Natural killer cell treated with Interleukin-12 subunit alpha and Interleukin-12 subunit beta and Interleukin-15 and Interleukin-18, amount 100 ng/mL, for 72 hours (primary cell): Measurements from ENCODE around the gene WRAP73. TPM values are rescaled to one million over a fixed set of nuclear protein-coding genes. Genes with fewer than 3 reads are reported as not detected.

Experiments
- ATAC-seq, 2 donors: fragments of 150-1000 bp; cut with Tn5 transposase in 1 of 2; sonication (Bioruptor Pico), chemical (Tn5 transposase) in 1 of 2; 2 replicates each; pipeline ENCODE4 v1.10.0; 2021
- DNase-seq: peaks from one replicate; pipeline ENCODE4 v3.0.0; 2022; ENCODE audit warnings: low spot score
- H3K27ac Mint-ChIP-seq, 2 donors: 1 replicate in 1 of 2; 2 replicates in 1 of 2; pipeline ENCODE4 v1.8.0; 2022; ENCODE audit warnings: mixed read lengths in 2 of 2, mild to moderate bottlenecking in 1 of 2, moderate library complexity in 1 of 2
- H3K27me3 Mint-ChIP-seq, 2 donors: 1 replicate in 1 of 2; 2 replicates in 1 of 2; pipeline ENCODE4 v1.8.0; 2022; ENCODE audit warnings: mixed read lengths in 2 of 2
- H3K36me3 Mint-ChIP-seq: one replicate; pipeline ENCODE4 v1.8.0; 2022; ENCODE audit warnings: mixed read lengths
- H3K4me1 Mint-ChIP-seq, 2 donors: 1 replicate in 1 of 2; 2 replicates in 1 of 2; pipeline ENCODE4 v1.8.0; 2022; ENCODE audit warnings: low read depth in 2 of 2, mixed read lengths in 2 of 2, mild to moderate bottlenecking in 1 of 2
- H3K4me3 Mint-ChIP-seq: one replicate; pipeline ENCODE4 v1.8.0; 2022; ENCODE audit warnings: mixed read lengths
- H3K9me3 Mint-ChIP-seq: 2 replicates; pipeline ENCODE4 v1.8.0; 2022; ENCODE audit warnings: mixed read lengths
- total RNA-seq, 2 donors: library from RNA; stranded (reverse); gene quantifications; one replicate each; pipeline ENCODE4 v1.2.3, GENCODE V29; 2022

WRAP73 gene
- total RNA-seq, result 10 to 100 TPM; 27.6 to 51.3 TPM

- peak within 1 kb of the TSS; percentile 77 for H3K4me3 Mint-ChIP-seq
- no peak within 1 kb of the TSS for H3K27ac Mint-ChIP-seq
- no peaks in the 10 kb centered on the region for H3K36me3 Mint-ChIP-seq
- H3K4me1 Mint-ChIP-seq, result peaks cover 12% of the 10 kb centered on the region in 2 donors
- no peaks in the 10 kb centered on the region for H3K9me3 Mint-ChIP-seq
- H3K27me3 Mint-ChIP-seq, result peaks cover 14 to 15% of the 10 kb centered on the region in 2 donors
- DNase-seq (peak; percentile 92), ATAC-seq (peak; percentile 95 to 98)
These were observed at the start of gene WRAP73 for GRCh38 chr1:3649342-3650247. TSS of gene WRAP73 (minus strand) at chr1:3650103. CDS start at chr1:3649999, 104 bp downstream.

GRCh38 chr1:3699596-3699995, 49.7 kb upstream of the WRAP73 start:
- Mint-ChIP-seq H3K4me1 (peaks cover 0 to 9% of the 10 kb centered on the region in 2 donors), H3K36me3 (no peaks in the 10 kb centered on the region), H3K4me3 (no peak overlapping the region), H3K27me3 (peaks cover 0 to 3% of the 10 kb centered on the region in 2 donors), H3K27ac (no peak overlapping the region), H3K9me3 (no peaks in the 10 kb centered on the region)
- no peak for DNase-seq
- no peak for ATAC-seq

- ATAC-seq, result no peak
- no peak overlapping the region for H3K27ac Mint-ChIP-seq
- no peak for DNase-seq
- no peaks in the 10 kb centered on the region for H3K9me3 Mint-ChIP-seq
- H3K27me3 Mint-ChIP-seq, result peaks cover 0 to 3% of the 10 kb centered on the region in 2 donors
- no peak overlapping the region for H3K4me3 Mint-ChIP-seq
- peaks cover 0 to 5% of the 10 kb centered on the region in 2 donors for H3K4me1 Mint-ChIP-seq
- no peaks in the 10 kb centered on the region for H3K36me3 Mint-ChIP-seq
These were observed 48.9 kb upstream of the WRAP73 start for GRCh38 chr1:3698660-3699408.

- no peak overlapping the region for H3K27ac Mint-ChIP-seq
- ATAC-seq (no peak), DNase-seq (no peak)
- H3K36me3 Mint-ChIP-seq, result no peaks in the 10 kb centered on the region
- H3K9me3 Mint-ChIP-seq, result no peaks in the 10 kb centered on the region
- peaks cover 0 to 3% of the 10 kb centered on the region in 2 donors for H3K27me3 Mint-ChIP-seq
- peaks cover 0 to 5% of the 10 kb centered on the region in 2 donors for H3K4me1 Mint-ChIP-seq
- H3K4me3 Mint-ChIP-seq, result no peak overlapping the region
These were observed 47.9 kb upstream of the WRAP73 start for GRCh38 chr1:3697810-3698209.

GRCh38 chr1:3697104-3697503, 47.2 kb upstream of the WRAP73 start:
- ATAC-seq (no peak), DNase-seq (no peak)
- Mint-ChIP-seq H3K27me3 (peaks cover 0 to 3% of the 10 kb centered on the region in 2 donors), H3K36me3 (no peaks in the 10 kb centered on the region), H3K4me1 (peaks cover 0 to 5% of the 10 kb centered on the region in 2 donors), H3K9me3 (no peaks in the 10 kb centered on the region), H3K4me3 (no peak overlapping the region), H3K27ac (no peak overlapping the region)

- peaks cover 0 to 3% of the 10 kb centered on the region in 2 donors for H3K27me3 Mint-ChIP-seq
- peaks cover 0 to 5% of the 10 kb centered on the region in 2 donors for H3K4me1 Mint-ChIP-seq
- DNase-seq (no peak), ATAC-seq (no peak)
- no peak overlapping the region for H3K27ac Mint-ChIP-seq
- no peaks in the 10 kb centered on the region for H3K36me3 Mint-ChIP-seq
- H3K9me3 Mint-ChIP-seq, result no peaks in the 10 kb centered on the region
- H3K4me3 Mint-ChIP-seq, result no peak overlapping the region
These were observed 46.8 kb upstream of the WRAP73 start for GRCh38 chr1:3696689-3697088.

- peaks cover 0 to 3% of the 10 kb centered on the region in 2 donors for H3K27me3 Mint-ChIP-seq
- ATAC-seq (peak; percentile 13 to 40), DNase-seq (no peak)
- no peaks in the 10 kb centered on the region for H3K36me3 Mint-ChIP-seq
- peak overlapping the region; percentile 23 for H3K4me3 Mint-ChIP-seq
- no peaks in the 10 kb centered on the region for H3K9me3 Mint-ChIP-seq
- peaks cover 0 to 5% of the 10 kb centered on the region in 2 donors for H3K4me1 Mint-ChIP-seq
- no peak overlapping the region for H3K27ac Mint-ChIP-seq
These were observed 45.7 kb upstream of the WRAP73 start for GRCh38 chr1:3695326-3696217.

GRCh38 chr1:3693321-3693720, 43.4 kb upstream of the WRAP73 start:
- no peak overlapping the region for H3K4me3 Mint-ChIP-seq

GRCh38 chr1:3692598-3692997, 42.7 kb upstream of the WRAP73 start:
- no peaks in the 10 kb centered on the region for H3K36me3 Mint-ChIP-seq
- H3K9me3 Mint-ChIP-seq, result no peaks in the 10 kb centered on the region
- ATAC-seq (no peak), DNase-seq (no peak)
- no peak overlapping the region for H3K4me3 Mint-ChIP-seq
- peaks cover 0 to 3% of the 10 kb centered on the region in 2 donors for H3K27me3 Mint-ChIP-seq
- H3K4me1 Mint-ChIP-seq, result peaks cover 0 to 5% of the 10 kb centered on the region in 2 donors
- no peak overlapping the region for H3K27ac Mint-ChIP-seq

More at GRCh38 chr1:3693321-3693720, 43.4 kb upstream of the WRAP73 start:
- peaks cover 0 to 3% of the 10 kb centered on the region in 2 donors for H3K27me3 Mint-ChIP-seq
- DNase-seq, result no peak
- no peaks in the 10 kb centered on the region for H3K9me3 Mint-ChIP-seq
- H3K4me1 Mint-ChIP-seq, result peaks cover 0 to 5% of the 10 kb centered on the region in 2 donors
- no peak for ATAC-seq
- no peaks in the 10 kb centered on the region for H3K36me3 Mint-ChIP-seq
- no peak overlapping the region for H3K27ac Mint-ChIP-seq

- ATAC-seq (no peak), DNase-seq (no peak)
- H3K4me1 Mint-ChIP-seq, result peaks cover 0 to 5% of the 10 kb centered on the region in 2 donors
- no peak overlapping the region for H3K4me3 Mint-ChIP-seq
- peaks cover 0 to 3% of the 10 kb centered on the region in 2 donors for H3K27me3 Mint-ChIP-seq
- no peaks in the 10 kb centered on the region for H3K36me3 Mint-ChIP-seq
- no peaks in the 10 kb centered on the region for H3K9me3 Mint-ChIP-seq
- H3K27ac Mint-ChIP-seq, result no peak overlapping the region
These were observed 41.7 kb upstream of the WRAP73 start for GRCh38 chr1:3691421-3692204.

GRCh38 chr1:3690282-3691065, 40.6 kb upstream of the WRAP73 start:
- no peaks in the 10 kb centered on the region for H3K27me3 Mint-ChIP-seq
- no peaks in the 10 kb centered on the region for H3K9me3 Mint-ChIP-seq
- DNase-seq, result no peak
- H3K4me1 Mint-ChIP-seq, result peaks cover 0 to under 1% of the 10 kb centered on the region in 2 donors
- ATAC-seq, result no peak
- no peak overlapping the region for H3K4me3 Mint-ChIP-seq
- H3K36me3 Mint-ChIP-seq, result no peaks in the 10 kb centered on the region
- H3K27ac Mint-ChIP-seq, result no peak overlapping the region

- Mint-ChIP-seq H3K4me1 (no peaks in the 10 kb centered on the region), H3K9me3 (no peaks in the 10 kb centered on the region), H3K4me3 (no peak overlapping the region), H3K27ac (no peak overlapping the region), H3K36me3 (no peaks in the 10 kb centered on the region), H3K27me3 (no peaks in the 10 kb centered on the region)
- ATAC-seq (no peak), DNase-seq (no peak)
These were observed 39.3 kb upstream of the WRAP73 start for GRCh38 chr1:3689138-3689750.
